Kidney (tissue), 14 donors: ENCODE data around the gene SLC12A4. TPM values are rescaled to one million over a fixed set of nuclear protein-coding genes. Genes with fewer than 3 reads are reported as not detected.

Experiments
- DNase-seq, 5 donors: peaks; one replicate each; pipeline ENCODE4 v3.0.0-alpha.2; 2013 to 2020
- FAIRE-seq: peaks from 2 replicates; lab custom pipeline; 2012; peaks lifted over from hg19 to GRCh38; lab: Jason Lieb, UNC
- H3K27ac ChIP-seq, 2 donors: one replicate each; pipeline ENCODE4 v1.7.0; 2013; ENCODE audit warnings: low read depth in 2 of 2, low read length in 2 of 2, inconsistent platforms in 1 of 2
- H3K27me3 ChIP-seq: one replicate; pipeline ENCODE4 v1.7.1; 2013; ENCODE audit warnings: low read length, inconsistent platforms; ENCODE audit not compliant: control insufficient read depth, insufficient read depth
- H3K36me3 ChIP-seq, 3 donors: one replicate each; pipeline versions ENCODE4 v1.7.0 to v1.7.1; 2013; ENCODE audit warnings: low read length in 3 of 3, control low read depth in 1 of 3, inconsistent platforms in 1 of 3; ENCODE audit not compliant: insufficient read depth in 3 of 3, control insufficient read depth in 2 of 3
- H3K4me1 ChIP-seq, 3 donors: one replicate each; pipeline versions ENCODE4 v1.7.0 to v1.7.1; 2013; ENCODE audit warnings: low read length in 3 of 3, inconsistent platforms in 1 of 3, low read depth in 1 of 3; ENCODE audit not compliant: control insufficient read depth in 2 of 3, insufficient read depth in 2 of 3
- H3K4me3 ChIP-seq, 3 donors: one replicate each; pipeline versions ENCODE4 v1.7.0 to v1.8.1; 2013; ENCODE audit warnings: low read length in 3 of 3, control low read depth in 1 of 3, inconsistent platforms in 1 of 3
- H3K9ac ChIP-seq, 3 donors: one replicate each; pipeline versions ENCODE4 v1.7.0 to v1.7.1; 2013; ENCODE audit warnings: low read length in 3 of 3, control low read depth in 1 of 3, inconsistent platforms in 1 of 3
- H3K9me3 ChIP-seq, 3 donors: one replicate each; pipeline versions ENCODE4 v1.7.0 to v1.7.1; 2013; ENCODE audit warnings: low read length in 3 of 3, control low read depth in 1 of 3, inconsistent platforms in 1 of 3; ENCODE audit not compliant: control insufficient read depth in 2 of 3, insufficient read depth in 1 of 3
- CTCF ChIP-seq: IDR thresholded peaks from 3 replicates; pipeline ENCODE4 v1.5.1; 2012; ENCODE audit warnings: mild to moderate bottlenecking, moderate library complexity, borderline replicate concordance; ENCODE audit not compliant: insufficient read depth; ENCODE audit errors: extremely low read depth
- intact Hi-C: fragments of 100-400 bp; cut with DNase I; formaldehyde crosslinking; loops from one replicate; pipeline ENCODE4 v1.11.1; 2022
- polyA plus RNA-seq: library from polyadenylated mRNA; stranded (reverse); fragments of 350-450 nt; fragmentation: Illumina TruSeq; extraction: RNeasy Lipid Tissue Mini Kit (QIAGEN cat#74804); gene quantifications from one replicate; pipeline ENCODE4 v1.2.3, GENCODE V29; 2014; ENCODE audit warnings: low read depth, low replicate concordance; ENCODE audit not compliant: insufficient read depth
- total RNA-seq: library from RNA; stranded (reverse); fragmentation: NEBNext Ultra II Directional; extraction: Animal tissue kit (Norgen Biotek cat#: 25700); gene quantifications from one replicate; pipeline ENCODE4 v1.2.1, GENCODE V29; 2021
- donor health status: control.
- donor health status: control.
- donor health status: control.
- donor health status: control.
- donor health status: control.
- donor health status: DM: yes; HTN: yes; CAD: no.
- donor health status: Normal renal cell carcinoma (clear cell type).

The SLC12A4 gene
- total and polyA plus RNA-seq, 2 donors from 2014 or later: 16.7 to 66.2 TPM

GRCh38 chr16:67971111-67971510 lies 2.7 kb upstream of the SLC12A4 start:
- no peak overlapping the region for H3K27ac ChIP-seq
- peaks cover 0 to 13% (median 5%) of the 10 kb centered on the region in 3 donors for H3K4me1 ChIP-seq
- no peak overlapping the region for H3K4me3 ChIP-seq
- no peaks in the 10 kb centered on the region for H3K36me3 ChIP-seq
- H3K9ac ChIP-seq: no peak overlapping the region
- DNase-seq: no peak
- no peak for TF ChIP-seq CTCF
- H3K9me3 ChIP-seq: no peaks in the 10 kb centered on the region
- intact Hi-C loops: no loop called here
- FAIRE-seq: no peak
- no peaks in the 10 kb centered on the region for H3K27me3 ChIP-seq

DNA sequence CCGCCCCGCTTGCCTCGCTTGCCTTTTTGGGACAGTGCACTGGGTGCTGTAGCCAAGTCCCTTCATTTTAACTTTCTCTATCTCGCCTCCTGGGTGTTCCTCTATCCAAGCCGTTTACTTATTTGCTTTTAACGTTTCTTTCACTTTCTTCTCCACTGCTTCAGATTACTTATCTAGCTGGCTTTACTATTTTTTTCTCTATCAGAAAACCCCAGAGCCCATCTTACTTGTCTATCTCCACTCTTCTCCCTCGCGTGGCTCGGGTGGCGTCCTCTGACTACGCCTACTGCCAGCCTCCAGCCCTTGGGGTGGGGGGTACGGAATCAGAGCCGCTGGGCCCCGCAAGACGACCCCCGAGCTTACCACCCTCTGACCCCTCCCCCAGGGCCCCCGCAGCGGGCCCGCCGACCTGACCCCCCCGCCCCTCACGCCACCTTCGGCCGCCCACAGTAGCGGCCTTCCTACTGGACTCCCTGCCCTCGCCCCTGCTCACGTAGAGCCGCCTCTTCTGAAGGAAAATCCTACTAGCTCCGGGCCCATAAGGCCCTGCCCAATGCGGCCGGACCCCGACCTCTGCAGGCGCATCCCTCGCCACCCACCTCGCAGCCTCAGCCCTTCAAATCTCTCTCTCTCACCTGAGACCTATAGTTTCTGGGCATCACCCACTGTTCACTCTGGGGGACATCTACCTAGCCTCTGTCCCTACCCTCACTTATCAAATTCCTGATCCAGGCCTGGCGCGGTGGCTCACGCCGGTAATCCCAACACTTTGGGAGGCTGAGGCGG lies 1.0 kb upstream of the SLC12A4 start:
- H3K4me1 ChIP-seq: peaks cover 0 to 21% (median 7%) of the 10 kb centered on the region in 3 donors
- H3K4me3 ChIP-seq: peak overlapping the region; percentile 58 to 93 (median 68)
- DNase-seq: peak in 4 of 5 donors; percentile 29 to 82 (median 57)
- H3K9ac ChIP-seq: peak overlapping the region; percentile 0 to 81 (median 1)
- H3K27me3 ChIP-seq: no peaks in the 10 kb centered on the region
- no peaks in the 10 kb centered on the region for H3K9me3 ChIP-seq
- TF ChIP-seq CTCF: no peak
- no peaks in the 10 kb centered on the region for H3K36me3 ChIP-seq
- intact Hi-C loops: no loop called here
- H3K27ac ChIP-seq: peak overlapping the region; percentile 59 to 83
- FAIRE-seq: no peak

DNA sequence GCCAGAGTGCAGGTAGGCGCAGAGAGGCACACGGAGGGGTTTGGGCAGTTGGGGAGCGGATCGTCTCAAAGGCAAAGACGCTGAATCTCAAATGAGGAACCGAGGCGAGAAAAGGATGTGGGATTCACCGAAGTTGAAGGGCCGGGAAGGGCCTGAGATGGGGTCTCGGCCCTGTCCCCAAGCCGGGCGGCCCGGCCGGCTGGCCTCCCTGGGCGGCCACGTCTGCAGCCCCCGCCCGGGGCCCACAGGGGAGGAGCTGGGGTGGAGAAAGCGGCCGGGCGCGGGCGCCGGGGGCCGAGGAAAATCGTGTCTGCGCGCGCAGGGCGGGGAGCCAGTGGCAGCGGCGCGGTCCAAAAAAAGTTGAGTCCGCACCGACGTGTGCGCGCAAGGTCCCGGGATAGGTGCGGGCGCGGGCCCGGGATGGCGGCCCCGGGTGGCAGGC lies 458 bp downstream of the SLC12A4 start:
- Histone ChIP-seq H3K27me3 (no peaks in the 10 kb centered on the region), H3K36me3 (peaks cover 0 to 2% (median 0%) of the 10 kb centered on the region in 3 donors), H3K9ac (peak overlapping the region; percentile 4 to 98 (median 64)), H3K9me3 (no peaks in the 10 kb centered on the region), H3K4me1 (peaks cover 0 to 22% (median 7%) of the 10 kb centered on the region in 3 donors), H3K27ac (peak overlapping the region; percentile 93 to 95), H3K4me3 (peak overlapping the region; percentile 70 to 93 (median 75))
- FAIRE-seq (no peak), DNase-seq (peak; percentile 31 to 86 (median 73))
- intact Hi-C loops: no loop called here
- TF ChIP-seq CTCF: no peak
